Neural progenitor cell (in vitro differentiated cells): ENCODE measurements around the gene RADX.

ENCODE experiments used
- EZH2 ChIP-seq: fragments of 200-600 bp; sonication (generic); IDR thresholded peaks from 2 replicates; pipeline ENCODE4 v1.6.1; 2017; ENCODE audit warnings: antibody characterized with exemption, mild to moderate bottlenecking, moderate library complexity
- TF ChIP-seq, protein P1 (sequence below): fragments of 200-600 bp; sonication (generic); IDR thresholded peaks from 2 replicates; pipeline ENCODE4 v1.5.1; 2017; ENCODE audit warnings: antibody characterized with exemption, mild to moderate bottlenecking

DNA sequence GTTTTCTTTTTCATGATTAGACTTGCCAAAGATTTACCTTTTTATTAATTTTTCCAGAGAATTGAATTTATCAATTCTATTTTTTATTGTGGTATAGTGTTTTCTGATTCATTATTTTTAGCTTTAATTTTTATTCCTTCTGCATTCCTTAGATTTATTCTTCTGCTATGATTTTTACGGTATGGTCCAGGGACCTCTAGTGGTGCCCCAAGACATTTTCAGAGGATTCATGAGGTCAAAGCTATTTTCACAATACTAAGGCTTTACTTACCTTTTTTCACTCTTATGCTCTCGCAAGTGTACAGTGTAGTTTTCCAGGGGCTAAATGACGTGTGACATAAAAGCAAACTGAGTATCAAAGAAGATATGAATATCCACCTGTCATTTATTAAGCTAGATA lies 8.0 kb downstream of the RADX start:
- TF ChIP-seq, protein P1, sequence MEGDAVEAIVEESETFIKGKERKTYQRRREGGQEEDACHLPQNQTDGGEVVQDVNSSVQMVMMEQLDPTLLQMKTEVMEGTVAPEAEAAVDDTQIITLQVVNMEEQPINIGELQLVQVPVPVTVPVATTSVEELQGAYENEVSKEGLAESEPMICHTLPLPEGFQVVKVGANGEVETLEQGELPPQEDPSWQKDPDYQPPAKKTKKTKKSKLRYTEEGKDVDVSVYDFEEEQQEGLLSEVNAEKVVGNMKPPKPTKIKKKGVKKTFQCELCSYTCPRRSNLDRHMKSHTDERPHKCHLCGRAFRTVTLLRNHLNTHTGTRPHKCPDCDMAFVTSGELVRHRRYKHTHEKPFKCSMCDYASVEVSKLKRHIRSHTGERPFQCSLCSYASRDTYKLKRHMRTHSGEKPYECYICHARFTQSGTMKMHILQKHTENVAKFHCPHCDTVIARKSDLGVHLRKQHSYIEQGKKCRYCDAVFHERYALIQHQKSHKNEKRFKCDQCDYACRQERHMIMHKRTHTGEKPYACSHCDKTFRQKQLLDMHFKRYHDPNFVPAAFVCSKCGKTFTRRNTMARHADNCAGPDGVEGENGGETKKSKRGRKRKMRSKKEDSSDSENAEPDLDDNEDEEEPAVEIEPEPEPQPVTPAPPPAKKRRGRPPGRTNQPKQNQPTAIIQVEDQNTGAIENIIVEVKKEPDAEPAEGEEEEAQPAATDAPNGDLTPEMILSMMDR = peak; percentile 46
- no peak for TF ChIP-seq EZH2
